Endothelial cell (in vitro differentiated cells): Measurements from ENCODE around the gene PRPSAP2. TPM values are rescaled to one million over a fixed set of nuclear protein-coding genes. Genes with fewer than 3 reads are reported as not detected.

Experiments used
- DNase-seq: peaks from one replicate; pipeline ENCODE4 v3.0.0; 2021; ENCODE audit warnings: low spot score
- H3K27ac Mint-ChIP-seq: one replicate; pipeline ENCODE4 v1.8.0; 2021; ENCODE audit warnings: mixed read lengths, inconsistent platforms; ENCODE audit not compliant: unreplicated experiment
- H3K27me3 Mint-ChIP-seq: one replicate; pipeline ENCODE4 v1.8.0; 2021; ENCODE audit warnings: mild to moderate bottlenecking, moderate library complexity, mixed read lengths, inconsistent platforms; ENCODE audit not compliant: unreplicated experiment
- H3K36me3 Mint-ChIP-seq: one replicate; pipeline ENCODE4 v1.8.0; 2021; ENCODE audit warnings: mild to moderate bottlenecking, low read depth, mixed read lengths, inconsistent platforms; ENCODE audit not compliant: unreplicated experiment
- H3K4me1 Mint-ChIP-seq: one replicate; pipeline ENCODE4 v1.8.0; 2021; ENCODE audit warnings: mild to moderate bottlenecking, mixed read lengths, inconsistent platforms; ENCODE audit not compliant: unreplicated experiment
- H3K4me3 Mint-ChIP-seq: one replicate; pipeline ENCODE4 v1.8.0; 2021; ENCODE audit warnings: mild to moderate bottlenecking, mixed read lengths, inconsistent platforms; ENCODE audit not compliant: unreplicated experiment
- H3K9me3 Mint-ChIP-seq: one replicate; pipeline ENCODE4 v1.8.0; 2021; ENCODE audit warnings: mixed read lengths, inconsistent platforms; ENCODE audit not compliant: unreplicated experiment
- total RNA-seq: library from RNA; stranded (reverse); fragmentation: NEBNext Ultra II Directional; extraction: Animal tissue kit (Norgen Biotek cat#: 25700); gene quantifications from one replicate; pipeline ENCODE4 v1.2.1, GENCODE V29; 2021; ENCODE audit not compliant: unreplicated experiment
- TF ChIP-seq, protein P1 (sequence below): fragments of 200-600 bp; sonication (generic); IDR thresholded peaks from one replicate; pipeline ENCODE4 v1.5.0; 2021; ENCODE audit warnings: antibody characterized with exemption; ENCODE audit not compliant: unreplicated experiment

The PRPSAP2 gene
- total RNA-seq, 1 donor from 2014 or later = 32.4 TPM

DNA sequence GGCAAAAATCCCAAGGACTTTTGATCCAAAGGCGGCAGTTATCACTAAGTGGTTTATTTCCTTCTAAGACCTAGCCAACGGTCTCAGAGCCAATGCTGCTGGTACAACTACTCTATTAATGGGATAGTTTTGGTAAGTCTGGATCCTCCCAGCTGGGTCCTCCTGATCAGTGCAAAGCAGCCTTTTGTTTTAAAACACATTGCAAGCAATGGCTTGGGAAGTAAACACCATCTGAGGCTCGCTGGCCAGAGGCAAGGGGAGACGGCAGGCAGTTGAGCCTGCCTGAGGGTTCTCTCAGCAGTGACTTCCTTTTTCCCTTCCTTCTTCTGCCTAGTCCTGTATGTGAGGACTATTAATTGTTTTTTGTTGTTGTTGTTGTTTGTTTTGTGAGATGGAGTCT, 92.4 kb downstream of the PRPSAP2 start:
- no peak overlapping the region for H3K27ac Mint-ChIP-seq

GRCh38 chr17:18950944-18951905, 93.3 kb downstream of the PRPSAP2 start:
- TF ChIP-seq, protein P1, sequence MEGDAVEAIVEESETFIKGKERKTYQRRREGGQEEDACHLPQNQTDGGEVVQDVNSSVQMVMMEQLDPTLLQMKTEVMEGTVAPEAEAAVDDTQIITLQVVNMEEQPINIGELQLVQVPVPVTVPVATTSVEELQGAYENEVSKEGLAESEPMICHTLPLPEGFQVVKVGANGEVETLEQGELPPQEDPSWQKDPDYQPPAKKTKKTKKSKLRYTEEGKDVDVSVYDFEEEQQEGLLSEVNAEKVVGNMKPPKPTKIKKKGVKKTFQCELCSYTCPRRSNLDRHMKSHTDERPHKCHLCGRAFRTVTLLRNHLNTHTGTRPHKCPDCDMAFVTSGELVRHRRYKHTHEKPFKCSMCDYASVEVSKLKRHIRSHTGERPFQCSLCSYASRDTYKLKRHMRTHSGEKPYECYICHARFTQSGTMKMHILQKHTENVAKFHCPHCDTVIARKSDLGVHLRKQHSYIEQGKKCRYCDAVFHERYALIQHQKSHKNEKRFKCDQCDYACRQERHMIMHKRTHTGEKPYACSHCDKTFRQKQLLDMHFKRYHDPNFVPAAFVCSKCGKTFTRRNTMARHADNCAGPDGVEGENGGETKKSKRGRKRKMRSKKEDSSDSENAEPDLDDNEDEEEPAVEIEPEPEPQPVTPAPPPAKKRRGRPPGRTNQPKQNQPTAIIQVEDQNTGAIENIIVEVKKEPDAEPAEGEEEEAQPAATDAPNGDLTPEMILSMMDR = no peak
- Mint-ChIP-seq H3K36me3 (no peaks in the 10 kb centered on the region), H3K9me3 (no peaks in the 10 kb centered on the region), H3K27ac (no peak overlapping the region), H3K4me1 (peaks cover 8% of the 10 kb centered on the region), H3K4me3 (no peak overlapping the region), H3K27me3 (peaks cover 7% of the 10 kb centered on the region)
- DNase-seq = no peak

More for the DNA sequence above, 92.4 kb downstream of the PRPSAP2 start:
- peaks cover 7% of the 10 kb centered on the region for H3K27me3 Mint-ChIP-seq
- no peak overlapping the region for H3K4me3 Mint-ChIP-seq
- H3K9me3 Mint-ChIP-seq = no peaks in the 10 kb centered on the region
- H3K36me3 Mint-ChIP-seq = no peaks in the 10 kb centered on the region
- no peak for DNase-seq
- TF ChIP-seq, protein P1 = no peak
- H3K4me1 Mint-ChIP-seq = peaks cover 8% of the 10 kb centered on the region

- H3K4me1 Mint-ChIP-seq = peaks cover 5% of the 10 kb centered on the region
- H3K27ac Mint-ChIP-seq = no peak within 1 kb of the TSS
- DNase-seq = no peak
Measured at GRCh38 chr17:18951941-18952842, 94.3 kb downstream of the PRPSAP2 start, which contains the start of gene SLC5A10. SLC5A10 (plus strand) TSS chr17:18952165; CDS start chr17:18952206, 41 bp downstream.

DNA sequence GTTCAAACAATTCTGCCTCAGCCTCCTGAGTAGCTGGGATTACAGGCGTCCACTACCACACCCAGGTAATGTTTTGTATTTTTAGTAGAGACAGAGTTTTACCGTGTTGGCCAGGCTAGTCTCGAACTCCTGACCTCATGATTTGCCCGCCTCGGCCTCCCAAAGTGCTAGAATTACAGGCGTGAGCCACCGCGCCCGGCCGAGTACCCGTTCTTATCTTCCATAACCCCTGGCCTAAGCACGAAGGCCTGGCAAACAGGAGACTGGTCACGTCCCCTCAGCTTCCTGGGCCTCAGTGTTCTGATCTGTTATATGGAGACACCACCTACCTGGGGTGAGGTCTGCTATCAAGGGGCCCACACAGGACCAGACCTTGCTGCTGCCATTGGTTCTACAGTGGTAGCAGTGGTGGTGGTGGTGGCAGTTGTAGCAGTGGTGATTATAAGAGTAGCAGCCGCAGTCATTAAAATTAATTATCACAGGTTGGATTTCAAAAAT, 95.3 kb downstream of the PRPSAP2 start:
- Mint-ChIP-seq H3K9me3 (no peaks in the 10 kb centered on the region), H3K27me3 (peaks cover 1% of the 10 kb centered on the region), H3K36me3 (no peaks in the 10 kb centered on the region), H3K4me1 (peaks cover 5% of the 10 kb centered on the region), H3K27ac (no peak overlapping the region), H3K4me3 (no peak overlapping the region)
- TF ChIP-seq, protein P1 = no peak
- no peak for DNase-seq

More at GRCh38 chr17:18951941-18952842, 94.3 kb downstream of the PRPSAP2 start, which contains the start of gene SLC5A10:
- H3K9me3 Mint-ChIP-seq = no peaks in the 10 kb centered on the region
- peaks cover 3% of the 10 kb centered on the region for H3K27me3 Mint-ChIP-seq
- H3K36me3 Mint-ChIP-seq = no peaks in the 10 kb centered on the region
- H3K4me3 Mint-ChIP-seq = no peak within 1 kb of the TSS
- TF ChIP-seq, protein P1 = no peak
